ENCODE measurements around the gene SLF1.
A peak's percentile ranks its signal among the peaks of the same experiment; 100 is the strongest.

Gene SLF1

DNA sequence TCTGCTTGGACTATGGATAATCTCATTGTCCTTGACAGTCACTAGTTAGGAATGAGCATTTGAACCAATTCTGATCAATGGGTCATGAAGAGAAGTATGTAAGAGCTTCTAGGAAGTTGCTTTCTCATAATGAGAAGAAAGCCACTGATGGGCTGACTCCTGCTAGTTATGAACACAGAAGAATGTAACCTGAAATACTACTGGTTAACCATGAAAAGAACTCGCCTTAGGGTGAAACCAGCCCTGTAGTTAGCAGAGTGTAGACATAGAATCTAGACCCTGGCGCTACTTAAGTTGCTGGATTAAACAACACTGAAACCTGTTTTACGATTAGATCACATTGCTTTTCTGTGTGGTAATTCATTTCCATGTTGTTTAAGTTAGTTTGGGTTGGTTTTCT, 26.6 kb downstream of the SLF1 start:
- H3K27me3 ChIP-seq: no peaks in the 10 kb centered on the region
- H3K4me3 ChIP-seq: no peak overlapping the region
- H3K9ac ChIP-seq: no peak overlapping the region
- H3K36me3 ChIP-seq: peaks cover 27 to 89% (median 61%) of the 10 kb centered on the region in 11 experiments
- H4K20me1 ChIP-seq: no peaks in the 10 kb centered on the region; a peak in 1 of 22 replicates
- H3K4me2 ChIP-seq: no peak overlapping the region
- no peak for TF ChIP-seq Cebpa-rat (IDR thresholded peaks at IDR 0.05)
- no peaks in the 10 kb centered on the region for H3K4me1 ChIP-seq
- no peak overlapping the region for H3K27ac ChIP-seq
- peaks cover 7 to 21% (median 17%) of the 10 kb centered on the region in 11 experiments; a peak in 21 of 22 replicates for H3K9me3 ChIP-seq (replicated peaks in 1 of 11)

DNA sequence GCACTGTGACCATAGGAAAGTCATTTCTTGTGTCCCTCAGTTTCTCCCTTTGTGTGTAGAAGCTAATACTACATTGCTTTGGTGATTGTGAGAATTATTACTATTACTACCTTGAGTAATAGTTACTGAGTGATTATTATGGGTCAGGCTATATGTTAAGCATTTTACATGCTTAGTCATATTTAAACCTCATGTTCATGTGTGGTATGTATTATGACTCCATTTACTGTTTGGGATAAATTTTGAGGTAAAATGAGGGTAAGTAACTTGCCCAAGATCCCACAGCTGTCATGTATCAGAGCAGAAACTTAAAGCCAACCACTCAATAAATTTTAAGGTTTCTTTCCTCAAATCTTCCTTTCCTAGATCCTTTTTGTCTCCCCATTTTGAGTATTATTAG, 28.3 kb downstream of the SLF1 start:
- Histone ChIP-seq H3K27me3 (no peaks in the 10 kb centered on the region), H3K4me3 (no peak overlapping the region), H4K20me1 (no peaks in the 10 kb centered on the region; a peak in 1 of 22 replicates), H3K9me3 (replicated peaks in 1 of 11) (peaks cover 0 to 7% (median 2%) of the 10 kb centered on the region in 11 experiments; a peak in 5 of 22 replicates), H3K4me2 (no peak overlapping the region), H3K9ac (no peak overlapping the region), H3K27ac (no peak overlapping the region), H3K4me1 (no peaks in the 10 kb centered on the region), H3K36me3 (peaks cover 13 to 87% (median 51%) of the 10 kb centered on the region in 11 experiments; a peak in 20 of 22 replicates)
- no peak for TF ChIP-seq Cebpa-rat (IDR thresholded peaks at IDR 0.05)

DNA sequence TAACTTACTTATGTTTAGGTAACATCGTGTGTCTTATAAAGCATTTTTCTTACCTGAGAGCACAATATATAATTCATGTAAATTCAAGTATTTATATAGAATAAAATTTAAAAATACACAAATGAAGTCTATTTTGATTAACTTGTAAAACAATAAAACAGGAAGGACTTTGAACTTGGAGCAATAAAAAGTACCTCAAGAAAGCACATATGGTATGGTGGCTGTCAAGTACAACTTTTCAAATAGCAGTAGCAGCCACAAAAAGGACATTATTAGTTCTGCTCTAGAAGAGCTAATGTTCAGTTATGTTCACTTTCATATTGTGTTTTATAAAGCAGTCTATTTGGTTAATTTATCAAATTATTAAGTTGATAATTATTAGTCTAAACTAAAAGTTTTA, 31.4 kb downstream of the SLF1 start:
- Histone ChIP-seq H3K4me3 (no peak overlapping the region), H3K9me3 (replicated peaks in 1 of 11) (peaks cover 2 to 15% (median 9%) of the 10 kb centered on the region in 11 experiments; a peak in 21 of 22 replicates), H3K27ac (no peak overlapping the region), H4K20me1 (no peaks in the 10 kb centered on the region; a peak in 1 of 22 replicates), H3K36me3 (peaks cover 14 to 89% (median 63%) of the 10 kb centered on the region in 11 experiments), H3K4me2 (no peak overlapping the region), H3K4me1 (no peaks in the 10 kb centered on the region), H3K9ac (no peak overlapping the region), H3K27me3 (no peaks in the 10 kb centered on the region)
- TF ChIP-seq Cebpa-rat (IDR thresholded peaks at IDR 0.05): no peak

DNA sequence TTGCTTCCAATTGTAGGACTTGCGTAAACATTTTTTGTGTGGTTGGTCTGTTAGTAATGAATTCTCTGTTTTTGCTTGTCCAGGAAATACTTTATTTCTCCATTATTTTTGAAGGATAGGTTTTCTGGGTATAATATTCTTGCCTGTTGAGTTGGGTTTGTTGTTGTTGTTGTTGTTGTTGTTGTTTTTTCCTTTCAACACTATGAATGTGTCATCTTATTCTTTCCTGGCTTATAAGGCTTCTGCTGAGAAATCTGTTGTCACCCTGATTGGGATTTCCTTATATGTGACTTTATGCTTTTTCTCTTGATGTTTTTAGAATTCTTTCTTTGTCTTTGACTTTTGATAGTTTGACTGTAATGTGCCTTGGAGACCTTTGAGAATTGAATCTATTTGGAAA, 39.8 kb downstream of the SLF1 start:
- no peak overlapping the region for H3K4me3 ChIP-seq
- H3K27ac ChIP-seq: no peak overlapping the region
- H3K27me3 ChIP-seq: no peaks in the 10 kb centered on the region
- no peak for TF ChIP-seq Cebpa-rat (IDR thresholded peaks at IDR 0.05)
- H3K9me3 ChIP-seq (replicated peaks in 1 of 11): peaks cover 46 to 63% (median 51%) of the 10 kb centered on the region in 11 experiments
- no peaks in the 10 kb centered on the region for H4K20me1 ChIP-seq
- H3K9ac ChIP-seq: no peak overlapping the region
- H3K4me1 ChIP-seq: no peaks in the 10 kb centered on the region
- H3K4me2 ChIP-seq: no peak overlapping the region
- H3K36me3 ChIP-seq: peaks cover 44 to 96% (median 76%) of the 10 kb centered on the region in 11 experiments

DNA sequence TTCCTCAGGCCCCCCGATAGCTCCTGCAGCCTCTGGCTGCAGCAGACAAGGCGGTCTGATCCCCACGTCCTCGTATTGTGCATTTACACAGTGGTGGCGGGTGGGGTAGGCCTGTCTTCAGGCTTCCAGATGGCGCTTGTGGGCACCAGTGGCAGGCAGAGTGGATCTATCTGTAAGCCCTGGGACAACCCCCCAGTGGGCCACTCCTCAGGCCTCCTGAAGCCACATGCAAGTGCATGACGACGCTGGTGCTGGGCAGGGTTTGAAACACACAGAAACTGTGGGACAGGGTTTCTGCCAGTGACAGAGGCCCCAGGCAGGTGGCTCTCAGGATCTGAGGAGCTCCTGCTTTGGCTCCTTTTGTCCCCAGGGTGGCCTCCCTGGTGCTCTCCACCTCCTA, 42.0 kb downstream of the SLF1 start:
- Histone ChIP-seq H3K4me2 (no peak overlapping the region), H3K27ac (no peak overlapping the region), H3K36me3 (peaks cover 44 to 96% (median 76%) of the 10 kb centered on the region in 11 experiments), H3K4me1 (no peaks in the 10 kb centered on the region), H4K20me1 (no peaks in the 10 kb centered on the region), H3K27me3 (no peaks in the 10 kb centered on the region), H3K9me3 (replicated peaks in 1 of 11) (peaks cover 33 to 41% (median 39%) of the 10 kb centered on the region in 11 experiments), H3K4me3 (no peak overlapping the region), H3K9ac (no peak overlapping the region)
- TF ChIP-seq Cebpa-rat (IDR thresholded peaks at IDR 0.05): no peak

DNA sequence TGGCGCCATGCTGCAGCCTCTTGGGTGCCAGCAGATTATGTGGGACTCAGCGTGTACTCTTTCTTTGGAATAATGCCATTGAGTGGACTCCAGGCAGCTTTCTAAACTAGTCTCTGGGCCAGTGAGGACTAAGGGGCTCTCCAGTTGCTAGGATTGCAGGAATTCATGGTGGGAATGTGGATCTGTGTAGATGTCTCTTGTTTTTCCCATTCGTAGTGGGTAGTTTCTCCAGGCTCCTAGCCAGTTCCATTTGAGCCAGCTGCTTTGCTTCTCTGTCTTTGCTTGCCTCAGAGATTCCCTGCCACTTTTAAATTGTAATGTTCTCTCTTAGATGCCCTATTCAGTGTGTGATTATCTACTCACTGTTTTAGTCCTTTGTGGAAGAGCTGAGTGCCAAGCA, 42.6 kb downstream of the SLF1 start:
- peaks cover 29 to 36% (median 33%) of the 10 kb centered on the region in 11 experiments for H3K9me3 ChIP-seq (replicated peaks in 1 of 11)
- no peaks in the 10 kb centered on the region for H4K20me1 ChIP-seq
- H3K4me1 ChIP-seq: no peaks in the 10 kb centered on the region
- no peak overlapping the region for H3K9ac ChIP-seq
- peaks cover 40 to 96% (median 74%) of the 10 kb centered on the region in 11 experiments for H3K36me3 ChIP-seq
- no peak overlapping the region for H3K4me3 ChIP-seq
- no peak overlapping the region for H3K27ac ChIP-seq
- no peak for TF ChIP-seq Cebpa-rat (IDR thresholded peaks at IDR 0.05)
- H3K27me3 ChIP-seq: no peaks in the 10 kb centered on the region
- H3K4me2 ChIP-seq: no peak overlapping the region

DNA sequence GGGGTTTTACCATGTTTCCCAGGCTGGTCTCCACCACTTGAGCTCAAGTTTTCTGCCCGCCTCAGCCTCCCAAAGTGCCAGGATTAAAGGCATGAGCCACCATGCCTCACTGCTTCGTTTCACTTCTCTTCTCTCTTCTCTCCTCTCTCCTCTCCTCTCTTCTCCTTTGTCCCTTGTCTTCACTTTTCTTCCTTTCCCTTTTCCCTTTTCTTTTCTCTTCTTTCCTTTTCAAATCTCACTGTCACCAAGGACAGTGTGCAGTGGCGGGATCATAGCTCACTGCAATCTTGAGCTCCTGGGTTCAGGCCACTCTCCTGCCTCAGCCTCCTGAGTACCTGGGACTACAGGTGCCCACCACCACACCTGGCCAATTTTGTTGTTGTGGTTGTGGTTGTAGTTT, 49.5 kb downstream of the SLF1 start:
- no peaks in the 10 kb centered on the region for H4K20me1 ChIP-seq
- no peak overlapping the region for H3K9ac ChIP-seq
- no peak overlapping the region for H3K4me2 ChIP-seq
- H3K36me3 ChIP-seq: peaks cover 8 to 82% (median 46%) of the 10 kb centered on the region in 11 experiments; a peak in 21 of 22 replicates
- no peak for TF ChIP-seq Cebpa-rat (IDR thresholded peaks at IDR 0.05)
- H3K27ac ChIP-seq: no peak overlapping the region
- no peak overlapping the region for H3K4me3 ChIP-seq
- no peaks in the 10 kb centered on the region for H3K9me3 ChIP-seq (replicated peaks in 1 of 11)
- no peaks in the 10 kb centered on the region for H3K27me3 ChIP-seq
- H3K4me1 ChIP-seq: peaks cover 0 to 8% (median 0%) of the 10 kb centered on the region in 10 experiments; a peak in 4 of 20 replicates

DNA sequence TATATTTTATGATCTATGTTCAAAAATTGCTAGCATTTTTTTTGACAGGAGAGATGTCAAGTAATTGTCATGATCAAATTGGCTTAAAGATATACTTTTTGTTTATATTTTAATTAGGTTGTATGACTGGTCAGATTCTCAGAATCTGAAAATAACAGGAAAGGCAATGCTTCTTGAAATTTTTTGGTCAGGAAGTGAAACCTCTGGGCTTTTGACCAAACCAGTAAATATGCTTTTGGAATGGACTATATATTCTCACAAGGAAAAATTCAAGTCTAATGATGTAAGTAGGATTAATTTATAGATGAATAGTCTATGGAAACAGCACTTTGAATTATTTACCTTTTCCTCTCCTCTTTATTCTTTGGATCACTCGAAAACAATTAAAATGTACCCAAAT, 52.3 kb downstream of the SLF1 start:
- Histone ChIP-seq H3K36me3 (peaks cover 0 to 68% (median 28%) of the 10 kb centered on the region in 11 experiments; a peak in 15 of 22 replicates), H3K27ac (no peak overlapping the region), H3K4me1 (peaks cover 0 to 11% (median 0%) of the 10 kb centered on the region in 10 experiments; a peak in 4 of 20 replicates), H3K27me3 (no peaks in the 10 kb centered on the region), H4K20me1 (no peaks in the 10 kb centered on the region), H3K4me2 (peak overlapping the region in 1 of 11 experiments; percentile 27; a peak in 1 of 22 replicates), H3K9me3 (replicated peaks in 1 of 11) (no peaks in the 10 kb centered on the region), H3K9ac (no peak overlapping the region), H3K4me3 (no peak overlapping the region)
- no peak for TF ChIP-seq Cebpa-rat (IDR thresholded peaks at IDR 0.05)

DNA sequence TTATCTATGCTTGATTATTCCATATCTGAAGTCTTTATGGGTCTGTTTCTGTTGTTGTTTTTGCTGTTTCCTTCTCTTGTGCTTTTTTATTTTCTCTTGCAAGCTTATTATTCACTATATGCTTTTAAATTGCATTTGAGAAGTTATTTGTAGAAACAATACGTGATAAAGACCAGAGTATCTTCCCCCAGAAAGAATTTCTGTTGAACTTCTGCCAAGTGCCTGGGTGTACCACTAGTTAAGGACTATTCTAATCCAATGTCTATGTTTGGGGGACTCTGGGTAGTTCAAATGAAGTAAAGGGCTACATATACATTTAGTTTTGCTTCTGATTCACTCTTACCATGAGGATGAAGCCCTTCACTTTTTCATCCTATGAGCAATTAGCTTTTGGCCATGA, 54.3 kb downstream of the SLF1 start:
- H3K4me3 ChIP-seq: no peak overlapping the region
- no peak overlapping the region for H3K27ac ChIP-seq
- no peak overlapping the region for H3K4me2 ChIP-seq
- H4K20me1 ChIP-seq: no peaks in the 10 kb centered on the region
- H3K36me3 ChIP-seq: peaks cover 7 to 59% (median 26%) of the 10 kb centered on the region in 11 experiments; a peak in 17 of 22 replicates
- peaks cover 0 to 11% (median 0%) of the 10 kb centered on the region in 10 experiments; a peak in 4 of 20 replicates for H3K4me1 ChIP-seq
- H3K27me3 ChIP-seq: no peaks in the 10 kb centered on the region
- H3K9me3 ChIP-seq (replicated peaks in 1 of 11): no peaks in the 10 kb centered on the region
- no peak for TF ChIP-seq Cebpa-rat (IDR thresholded peaks at IDR 0.05)
- no peak overlapping the region for H3K9ac ChIP-seq

Measured in BLaER1 treated with 17β-estradiol and CSF1 and Interleukin-3, amounts not matched to agents 10 nM and 100 nM (cell line).